Transverse colon (tissue), 4 donors: ENCODE data around the gene KNSTRN. TPM values are rescaled to one million over a fixed set of nuclear protein-coding genes. Genes with fewer than 3 reads are reported as not detected.

Experiments used
- DNase-seq: peaks from one replicate; pipeline ENCODE4 v3.0.0-alpha.2; 2019
- H3K27ac ChIP-seq, 4 donors: fragments of 200-600 bp; sonication (generic); 2 replicates each; pipeline ENCODE4 v1.5.1; 2016 to 2018; ENCODE audit warnings: inconsistent platforms in 4 of 4
- H3K27me3 ChIP-seq: fragments of 200-600 bp; sonication (generic); 2 replicates; pipeline ENCODE4 v1.5.1; 2017; ENCODE audit warnings: inconsistent platforms
- H3K36me3 ChIP-seq, 4 donors: fragments of 200-600 bp; sonication (generic); 2 replicates each; pipeline ENCODE4 v1.5.1; 2017 to 2019; ENCODE audit warnings: inconsistent platforms in 4 of 4
- H3K4me1 ChIP-seq, 4 donors: fragments of 200-600 bp; sonication (generic); 2 replicates each; pipeline ENCODE4 v1.5.1; 2017 to 2020; ENCODE audit warnings: inconsistent platforms in 4 of 4
- H3K4me3 ChIP-seq, 4 donors: fragments of 200-600 bp; sonication (generic); 1 replicate in 1 of 4; 2 replicates in 3 of 4; pipeline versions ENCODE4 v1.5.1 to v1.6.1; 2017 to 2019; ENCODE audit warnings: inconsistent platforms in 4 of 4
- H3K9me3 ChIP-seq, 2 donors: fragments of 200-600 bp; sonication (generic); 2 replicates each; pipeline ENCODE4 v1.5.1; 2017 to 2019; ENCODE audit warnings: inconsistent platforms in 2 of 2
- CTCF ChIP-seq, 5 experiments: fragments of 200-600 bp in 3 of 5; fragments of 450-650 bp in 2 of 5; sonication (generic) in 3 of 5; IDR thresholded peaks; 1 replicate in 2 of 5; 2 replicates in 3 of 5; pipeline ENCODE4 v1.5.1; 2016 to 2017; ENCODE audit warnings: antibody characterized with exemption in 5 of 5, inconsistent platforms in 3 of 5, mild to moderate bottlenecking in 2 of 5, moderate library complexity in 1 of 5
- EP300 ChIP-seq: sonication (generic); formaldehyde crosslinking; IDR thresholded peaks from one replicate; pipeline ENCODE4 v1.6.1; 2017; ENCODE audit warnings: antibody characterized with exemption, low read depth
- POLR2A ChIP-seq: fragments of 450-650 bp; IDR thresholded peaks from one replicate; pipeline ENCODE4 v1.6.1; 2016; ENCODE audit warnings: antibody characterized with exemption, mild to moderate bottlenecking, moderate library complexity
- POLR2AphosphoS5 ChIP-seq, 3 donors: sonication (generic); formaldehyde crosslinking; IDR thresholded peaks; one replicate each; pipeline ENCODE4 v1.6.1; 2016; ENCODE audit warnings: antibody characterized with exemption in 3 of 3
- WGBS, 2 donors: methylation state at CpG; one replicate each; pipeline ENCODE4 v1.1.5; 2018; ENCODE audit warnings: low coverage in 1 of 2; 5-methylcytosine and 5-hydroxymethylcytosine counted together
- in situ Hi-C, 4 donors: fragments of 200-750 bp; cut with MboI; loops; one replicate each; pipeline versions ENCODE4 v1.15.0 to v1.15.1; 2017; ENCODE audit warnings: low sequenced_read_pairs in 3 of 4, low pct_ligation_motif_present in 1 of 4, low pct_unique_long_range_greater_than_20kb in 1 of 4
- intact Hi-C: fragments of 100-400 bp; cut with DNase I; formaldehyde crosslinking; loops from one replicate; pipeline ENCODE4 v1.15.1; 2023; ENCODE audit warnings: low total_unique reads
- total RNA-seq, 4 donors: library from RNA; depleted of rRNA; stranded (reverse); fragments of >200 nt; gene quantifications; one replicate each; pipeline ENCODE4 v1.1.0, GENCODE V29; 2016

KNSTRN gene
- total RNA-seq, 4 donors from 2014 or later, result 7.5 to 80.4 (median 8.3) TPM

DNA sequence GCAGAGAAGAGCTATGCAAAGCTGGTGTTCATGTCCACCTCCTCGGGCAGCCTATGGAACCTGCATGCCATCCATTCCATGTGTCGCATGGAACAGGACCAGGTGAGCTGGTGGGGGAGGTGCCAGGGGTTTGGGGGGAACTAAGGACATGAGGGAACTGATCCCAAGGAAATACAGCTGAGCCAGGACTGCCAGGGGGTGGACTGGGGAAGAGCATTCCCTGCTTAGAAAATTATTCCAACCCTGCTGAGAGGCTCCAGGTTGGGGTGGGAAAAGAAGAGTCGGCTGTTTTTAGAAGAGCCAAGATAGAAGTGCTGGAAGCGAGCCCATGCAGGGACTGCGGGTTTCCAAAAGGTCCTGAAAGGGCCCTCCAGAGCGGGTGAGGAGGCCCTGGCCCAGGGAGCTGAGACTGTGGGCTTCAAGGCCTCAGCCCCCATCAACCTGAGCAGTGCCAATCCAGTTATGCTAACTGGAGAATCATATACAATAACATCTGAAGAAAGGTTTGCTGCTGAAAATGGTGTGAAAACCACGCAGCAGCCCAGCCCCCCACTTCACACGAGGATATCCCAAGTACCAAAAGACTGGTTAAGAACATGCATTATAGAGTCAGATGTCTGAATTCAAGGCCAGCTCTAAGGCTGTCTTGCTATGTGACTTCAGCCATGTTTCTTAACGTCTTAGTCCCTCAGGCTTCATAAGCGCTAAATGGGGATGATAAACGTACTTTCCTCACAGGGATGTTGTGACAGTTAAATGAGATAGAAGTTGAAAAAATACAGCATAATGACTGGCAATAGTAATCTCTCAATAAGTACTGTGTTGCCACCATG is 16.7 kb upstream of the KNSTRN start:
- no peak for DNase-seq
- H3K27ac ChIP-seq, result no peak overlapping the region
- intact Hi-C loops (no loop called here), in situ Hi-C loops (loop anchor here in 1 of 4 donors (10.0 kb wide), 1 partner anchor 59 kb away; no protein-coding TSS in a partner anchor)
- 91% methylated on average over 11 of the region's 11 CpGs; no CpG with 5 or more reads in 1 of the 2 donors for WGBS, 2 donors
- TF ChIP-seq CTCF (IDR thresholded peaks at IDR 0.05) (no peak), POLR2A (no peak)
- peaks cover 10 to 17% (median 16%) of the 10 kb centered on the region in 4 donors for H3K4me1 ChIP-seq
- no peaks in the 10 kb centered on the region for H3K36me3 ChIP-seq
- no peaks in the 10 kb centered on the region for H3K9me3 ChIP-seq
- no peak overlapping the region for H3K4me3 ChIP-seq
- no peaks in the 10 kb centered on the region for H3K27me3 ChIP-seq

GRCh38 chr15:40366457-40367370 is 15.8 kb upstream of the KNSTRN start:
- H3K36me3 ChIP-seq, result no peaks in the 10 kb centered on the region
- no peak overlapping the region for H3K4me3 ChIP-seq
- WGBS, 2 donors, result 81 to 83% methylated on average over 1 to 14 of the region's 14 CpGs
- peak; percentile 43 for DNase-seq
- peaks cover 10 to 17% (median 16%) of the 10 kb centered on the region in 4 donors for H3K4me1 ChIP-seq
- no peaks in the 10 kb centered on the region for H3K27me3 ChIP-seq
- intact Hi-C loops (no loop called here), in situ Hi-C loops (loop anchor here in 1 of 4 donors (10.0 kb wide), 1 partner anchor 58 kb away; no protein-coding TSS in a partner anchor)
- no peaks in the 10 kb centered on the region for H3K9me3 ChIP-seq
- peak overlapping the region; percentile 67 to 77 (median 72) for H3K27ac ChIP-seq
- TF ChIP-seq POLR2AphosphoS5 (IDR thresholded peaks at IDR 0.05) (no peak), POLR2A (no peak), EP300 (no peak), CTCF (IDR thresholded peaks at IDR 0.05) (no peak)

- no peaks in the 10 kb centered on the region for H3K9me3 ChIP-seq
- intact Hi-C loops (no loop called here), in situ Hi-C loops (loop anchor here in 1 of 4 donors (10.0 kb wide), 1 partner anchor 57 kb away; no protein-coding TSS in a partner anchor)
- 60 to 70% methylated on average over 1 to 5 of the region's 5 CpGs for WGBS, 2 donors
- peaks cover 10 to 17% (median 16%) of the 10 kb centered on the region in 4 donors for H3K4me1 ChIP-seq
- TF ChIP-seq POLR2AphosphoS5 (IDR thresholded peaks at IDR 0.05), result no peak
- TF ChIP-seq EP300, result no peak
- TF ChIP-seq CTCF (IDR thresholded peaks at IDR 0.05), result no peak
- no peak for TF ChIP-seq POLR2A
- H3K36me3 ChIP-seq, result no peaks in the 10 kb centered on the region
- peak overlapping the region in 2 of 4 donors; percentile 22 to 36 for H3K4me3 ChIP-seq
- peak overlapping the region; percentile 67 to 77 (median 72) for H3K27ac ChIP-seq
- DNase-seq, result no peak
- H3K27me3 ChIP-seq, result no peaks in the 10 kb centered on the region
Measured at GRCh38 chr15:40367371-40367685, 15.2 kb upstream of the KNSTRN start.
